K562 (cell line): ENCODE data around the gene PPP1R10. TPM values are rescaled to one million over a fixed set of nuclear protein-coding genes. Genes with fewer than 3 reads are reported as not detected.

Experiments
- CBX5 ChIP-seq: IDR thresholded peaks from 2 replicates; pipeline ENCODE4 v1.6.1; 2014; ENCODE audit warnings: low read depth, borderline replicate concordance
- EGR1 ChIP-seq: fragments of 450-650 bp; conservative IDR thresholded peaks from 2 replicates; pipeline ENCODE4 v1.6.1; 2017; ENCODE audit warnings: mild to moderate bottlenecking
- FUS ChIP-seq: fragments of 200-400 bp; formaldehyde crosslinking; optimal IDR thresholded peaks from 2 replicates; pipeline ENCODE3; 2017; ENCODE audit warnings: low read depth, low read length
- NR4A1 ChIP-seq, 2 experiments: fragments of 250-450 bp in 1 of 2; fragments of 450-650 bp in 1 of 2; sonication (Bioruptor Pico) in 1 of 2; IDR thresholded peaks; 2 replicates each; pipeline versions ENCODE4 v1.4.0 to v1.6.1; 2016 to 2020; ENCODE audit warnings: mild to moderate bottlenecking in 2 of 2, missing compliant biosample characterization in 1 of 2, missing genetic modification characterization in 1 of 2, moderate library complexity in 1 of 2
- RBM14 ChIP-seq: fragments of 200-400 bp; formaldehyde crosslinking; IDR thresholded peaks from 2 replicates; pipeline ENCODE4 v1.6.1; 2018; ENCODE audit warnings: low read depth, mild to moderate bottlenecking, low read length, moderate library complexity, borderline replicate concordance; ENCODE audit not compliant: insufficient read depth
- RBM25 ChIP-seq: fragments of 200-400 bp; formaldehyde crosslinking; IDR thresholded peaks from 2 replicates; pipeline ENCODE4 v1.6.1; 2018; ENCODE audit warnings: low read length, low read depth, moderate library complexity; ENCODE audit not compliant: severe bottlenecking
- SIN3A ChIP-seq, 2 experiments: fragments of 150-350 bp in 1 of 2; IDR thresholded peaks; 2 replicates each; pipeline ENCODE4 v1.6.1; 2011 to 2016; ENCODE audit warnings: borderline replicate concordance in 2 of 2, low read depth in 2 of 2, low read length in 2 of 2, mild to moderate bottlenecking in 2 of 2, moderate library complexity in 2 of 2; ENCODE audit not compliant: control insufficient read depth in 1 of 2
- SMAD1 ChIP-seq: fragments of 150-350 bp; IDR thresholded peaks from 2 replicates; pipeline ENCODE4 v1.6.1; 2014; ENCODE audit warnings: low read length, low read depth; ENCODE audit not compliant: partially characterized antibody
- TARDBP ChIP-seq: fragments of 450-650 bp; IDR thresholded peaks from 2 replicates; pipeline ENCODE4 v1.6.1; 2016
- ZNF174 ChIP-seq: fragments of 250-450 bp; sonication (Bioruptor Pico); IDR thresholded peaks from 2 replicates; pipeline ENCODE4 v1.4.0; 2020; ENCODE audit warnings: mild to moderate bottlenecking
- ZNF41 ChIP-seq: fragments of 250-450 bp; sonication (Bioruptor Pico); conservative IDR thresholded peaks from 2 replicates; pipeline ENCODE4 v1.4.0; 2020; ENCODE audit warnings: mild to moderate bottlenecking
- polyA plus RNA-seq, 8 experiments: library from polyadenylated mRNA; depleted of rRNA in 4 of 8; stranded (reverse) in 5 of 8; unstranded in 3 of 8; fragments of >200 nt; fragmentation: Nextera tagmentation in 2 of 8; fragmentation: Illumina TruSeq in 1 of 8; extraction: Ambion mirVana in 2 of 8; extraction: Trizol in 1 of 8; gene quantifications; 2 replicates each; pipeline versions ENCODE4 v1.2.1 to v1.2.3, GENCODE V29; 2011 to 2014; ENCODE audit warnings: inconsistent platforms in 1 of 8, missing spikeins in 1 of 8
- total RNA-seq, 7 experiments: library from RNA; depleted of rRNA in 6 of 7; stranded (reverse); fragments of >200 nt in 6 of 7; fragmentation: Illumina TruSeq in 2 of 7; extraction: Trizol in 2 of 7; gene quantifications; 2 replicates each; pipeline versions ENCODE4 v1.2.1 to v1.2.3, GENCODE V29; 2011 to 2021; ENCODE audit warnings: low replicate concordance in 1 of 7
- TF ChIP-seq, protein P1 (sequence below): fragments of 200-600 bp; sonication (generic); IDR thresholded peaks from one replicate; pipeline ENCODE4 v1.6.1; 2012; ENCODE audit warnings: mild to moderate bottlenecking, low read depth, low read length, inconsistent platforms
- TF ChIP-seq, protein P2 (sequence below): fragments of 450-650 bp; formaldehyde crosslinking; IDR thresholded peaks from 2 replicates; pipeline ENCODE4 v1.4.0; 2022; ENCODE audit warnings: missing genetic modification characterization

The PPP1R10 gene
- total and polyA plus RNA-seq, 9 of the 15 experiments (the other 6 are each of a cell fraction or from before 2014, with no cell fraction given), result 14.1 to 65.5 (median 32.6) TPM

DNA sequence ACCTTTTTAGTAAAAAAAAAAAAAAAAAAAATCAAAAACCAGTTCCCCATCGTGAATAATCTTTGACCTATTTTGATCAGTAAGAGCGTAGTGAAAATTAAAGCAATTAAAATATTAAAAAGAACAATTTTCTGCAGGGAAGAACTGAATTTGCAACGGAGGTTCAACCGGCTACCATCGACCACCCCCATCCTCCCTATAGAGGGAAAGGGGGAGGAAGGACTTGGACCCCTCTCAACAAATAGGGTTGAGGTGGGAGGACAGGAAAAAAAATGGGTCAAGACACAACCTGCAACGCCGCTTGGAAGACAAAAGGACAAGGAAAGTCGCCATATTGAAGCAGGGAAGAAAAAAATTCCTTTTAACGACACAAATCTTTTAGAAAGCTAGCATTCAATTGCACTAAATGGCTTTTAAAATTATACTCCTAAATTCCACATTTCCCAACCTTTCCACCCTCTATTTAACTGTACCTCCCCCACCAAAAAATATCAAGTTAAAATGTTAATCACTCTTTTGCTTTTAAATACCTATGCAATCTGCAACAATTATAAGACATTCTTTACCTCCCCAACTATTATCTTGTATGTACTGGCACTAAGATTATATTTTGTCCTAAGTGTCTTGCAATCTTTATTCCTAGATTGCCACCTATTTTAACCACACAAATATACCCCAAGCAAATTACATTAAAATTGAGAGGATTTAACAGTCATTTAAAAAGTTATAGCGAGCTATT is 1.7 kb downstream of the PPP1R10 start (continued):
- TF ChIP-seq, protein P1, sequence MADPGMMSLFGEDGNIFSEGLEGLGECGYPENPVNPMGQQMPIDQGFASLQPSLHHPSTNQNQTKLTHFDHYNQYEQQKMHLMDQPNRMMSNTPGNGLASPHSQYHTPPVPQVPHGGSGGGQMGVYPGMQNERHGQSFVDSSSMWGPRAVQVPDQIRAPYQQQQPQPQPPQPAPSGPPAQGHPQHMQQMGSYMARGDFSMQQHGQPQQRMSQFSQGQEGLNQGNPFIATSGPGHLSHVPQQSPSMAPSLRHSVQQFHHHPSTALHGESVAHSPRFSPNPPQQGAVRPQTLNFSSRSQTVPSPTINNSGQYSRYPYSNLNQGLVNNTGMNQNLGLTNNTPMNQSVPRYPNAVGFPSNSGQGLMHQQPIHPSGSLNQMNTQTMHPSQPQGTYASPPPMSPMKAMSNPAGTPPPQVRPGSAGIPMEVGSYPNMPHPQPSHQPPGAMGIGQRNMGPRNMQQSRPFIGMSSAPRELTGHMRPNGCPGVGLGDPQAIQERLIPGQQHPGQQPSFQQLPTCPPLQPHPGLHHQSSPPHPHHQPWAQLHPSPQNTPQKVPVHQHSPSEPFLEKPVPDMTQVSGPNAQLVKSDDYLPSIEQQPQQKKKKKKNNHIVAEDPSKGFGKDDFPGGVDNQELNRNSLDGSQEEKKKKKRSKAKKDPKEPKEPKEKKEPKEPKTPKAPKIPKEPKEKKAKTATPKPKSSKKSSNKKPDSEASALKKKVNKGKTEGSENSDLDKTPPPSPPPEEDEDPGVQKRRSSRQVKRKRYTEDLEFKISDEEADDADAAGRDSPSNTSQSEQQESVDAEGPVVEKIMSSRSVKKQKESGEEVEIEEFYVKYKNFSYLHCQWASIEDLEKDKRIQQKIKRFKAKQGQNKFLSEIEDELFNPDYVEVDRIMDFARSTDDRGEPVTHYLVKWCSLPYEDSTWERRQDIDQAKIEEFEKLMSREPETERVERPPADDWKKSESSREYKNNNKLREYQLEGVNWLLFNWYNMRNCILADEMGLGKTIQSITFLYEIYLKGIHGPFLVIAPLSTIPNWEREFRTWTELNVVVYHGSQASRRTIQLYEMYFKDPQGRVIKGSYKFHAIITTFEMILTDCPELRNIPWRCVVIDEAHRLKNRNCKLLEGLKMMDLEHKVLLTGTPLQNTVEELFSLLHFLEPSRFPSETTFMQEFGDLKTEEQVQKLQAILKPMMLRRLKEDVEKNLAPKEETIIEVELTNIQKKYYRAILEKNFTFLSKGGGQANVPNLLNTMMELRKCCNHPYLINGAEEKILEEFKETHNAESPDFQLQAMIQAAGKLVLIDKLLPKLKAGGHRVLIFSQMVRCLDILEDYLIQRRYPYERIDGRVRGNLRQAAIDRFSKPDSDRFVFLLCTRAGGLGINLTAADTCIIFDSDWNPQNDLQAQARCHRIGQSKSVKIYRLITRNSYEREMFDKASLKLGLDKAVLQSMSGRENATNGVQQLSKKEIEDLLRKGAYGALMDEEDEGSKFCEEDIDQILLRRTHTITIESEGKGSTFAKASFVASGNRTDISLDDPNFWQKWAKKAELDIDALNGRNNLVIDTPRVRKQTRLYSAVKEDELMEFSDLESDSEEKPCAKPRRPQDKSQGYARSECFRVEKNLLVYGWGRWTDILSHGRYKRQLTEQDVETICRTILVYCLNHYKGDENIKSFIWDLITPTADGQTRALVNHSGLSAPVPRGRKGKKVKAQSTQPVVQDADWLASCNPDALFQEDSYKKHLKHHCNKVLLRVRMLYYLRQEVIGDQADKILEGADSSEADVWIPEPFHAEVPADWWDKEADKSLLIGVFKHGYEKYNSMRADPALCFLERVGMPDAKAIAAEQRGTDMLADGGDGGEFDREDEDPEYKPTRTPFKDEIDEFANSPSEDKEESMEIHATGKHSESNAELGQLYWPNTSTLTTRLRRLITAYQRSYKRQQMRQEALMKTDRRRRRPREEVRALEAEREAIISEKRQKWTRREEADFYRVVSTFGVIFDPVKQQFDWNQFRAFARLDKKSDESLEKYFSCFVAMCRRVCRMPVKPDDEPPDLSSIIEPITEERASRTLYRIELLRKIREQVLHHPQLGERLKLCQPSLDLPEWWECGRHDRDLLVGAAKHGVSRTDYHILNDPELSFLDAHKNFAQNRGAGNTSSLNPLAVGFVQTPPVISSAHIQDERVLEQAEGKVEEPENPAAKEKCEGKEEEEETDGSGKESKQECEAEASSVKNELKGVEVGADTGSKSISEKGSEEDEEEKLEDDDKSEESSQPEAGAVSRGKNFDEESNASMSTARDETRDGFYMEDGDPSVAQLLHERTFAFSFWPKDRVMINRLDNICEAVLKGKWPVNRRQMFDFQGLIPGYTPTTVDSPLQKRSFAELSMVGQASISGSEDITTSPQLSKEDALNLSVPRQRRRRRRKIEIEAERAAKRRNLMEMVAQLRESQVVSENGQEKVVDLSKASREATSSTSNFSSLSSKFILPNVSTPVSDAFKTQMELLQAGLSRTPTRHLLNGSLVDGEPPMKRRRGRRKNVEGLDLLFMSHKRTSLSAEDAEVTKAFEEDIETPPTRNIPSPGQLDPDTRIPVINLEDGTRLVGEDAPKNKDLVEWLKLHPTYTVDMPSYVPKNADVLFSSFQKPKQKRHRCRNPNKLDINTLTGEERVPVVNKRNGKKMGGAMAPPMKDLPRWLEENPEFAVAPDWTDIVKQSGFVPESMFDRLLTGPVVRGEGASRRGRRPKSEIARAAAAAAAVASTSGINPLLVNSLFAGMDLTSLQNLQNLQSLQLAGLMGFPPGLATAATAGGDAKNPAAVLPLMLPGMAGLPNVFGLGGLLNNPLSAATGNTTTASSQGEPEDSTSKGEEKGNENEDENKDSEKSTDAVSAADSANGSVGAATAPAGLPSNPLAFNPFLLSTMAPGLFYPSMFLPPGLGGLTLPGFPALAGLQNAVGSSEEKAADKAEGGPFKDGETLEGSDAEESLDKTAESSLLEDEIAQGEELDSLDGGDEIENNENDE, result no peak
- TF ChIP-seq, protein P2, sequence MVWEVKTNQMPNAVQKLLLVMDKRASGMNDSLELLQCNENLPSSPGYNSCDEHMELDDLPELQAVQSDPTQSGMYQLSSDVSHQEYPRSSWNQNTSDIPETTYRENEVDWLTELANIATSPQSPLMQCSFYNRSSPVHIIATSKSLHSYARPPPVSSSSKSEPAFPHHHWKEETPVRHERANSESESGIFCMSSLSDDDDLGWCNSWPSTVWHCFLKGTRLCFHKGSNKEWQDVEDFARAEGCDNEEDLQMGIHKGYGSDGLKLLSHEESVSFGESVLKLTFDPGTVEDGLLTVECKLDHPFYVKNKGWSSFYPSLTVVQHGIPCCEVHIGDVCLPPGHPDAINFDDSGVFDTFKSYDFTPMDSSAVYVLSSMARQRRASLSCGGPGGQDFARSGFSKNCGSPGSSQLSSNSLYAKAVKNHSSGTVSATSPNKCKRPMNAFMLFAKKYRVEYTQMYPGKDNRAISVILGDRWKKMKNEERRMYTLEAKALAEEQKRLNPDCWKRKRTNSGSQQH (CRISPR knock-in tag), result peak; percentile 94
- TF ChIP-seq RBM14 (0 out of 2 replicates have a peak, but pooled peaks have one; percentile 39), SMAD1 (no peak), EGR1 (no peak; the same call in 1 of the 2 replicates), ZNF174 (CRISPR knock-in tag) (no peak; the same call in 1 of the 2 replicates), CBX5 (no peak), SIN3A (IDR thresholded peaks at IDR 0.05; ENCODE audit: borderline replicate concordance in 2 of 2, control insufficient read depth in 1 of 2, low read depth in 2 of 2, low read length in 2 of 2) (no peak), FUS (peak; percentile 86), ZNF41 (CRISPR knock-in tag) (peak; percentile 75), TARDBP (no peak), NR4A1 (CRISPR knock-in tag; IDR thresholded peaks at IDR 0.05) (no peak), NR4A1 (tag; IDR thresholded peaks at IDR 0.05) (no peak), RBM25 (peak; percentile 7)
